ENCODE data around the gene PRSS1.

PRSS1 gene

DNA sequence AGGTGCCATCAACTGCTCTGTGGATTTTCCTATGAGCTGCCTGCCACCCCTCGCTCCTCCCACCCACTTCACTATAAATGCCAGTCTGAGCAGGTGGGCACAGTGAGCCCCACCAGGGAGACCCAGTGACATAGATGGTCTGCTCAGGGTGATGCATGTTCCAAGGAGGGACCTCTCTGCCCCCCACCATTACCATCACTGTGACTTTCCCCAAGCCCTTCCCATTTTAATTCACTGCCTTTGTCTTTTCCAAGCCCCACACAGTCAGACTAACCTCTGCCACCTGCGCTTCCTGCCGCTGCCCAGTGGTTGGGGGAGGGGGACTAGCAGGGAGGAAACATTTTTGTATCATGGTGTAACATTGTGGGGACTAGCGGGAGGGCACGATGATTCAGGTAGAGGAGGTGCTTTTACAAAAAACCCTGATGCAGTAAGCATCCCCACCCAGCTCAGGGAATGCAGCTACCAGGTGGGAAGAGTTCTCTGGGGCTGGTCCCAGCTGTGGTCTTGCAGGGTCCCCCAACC is 46.1 kb downstream of the PRSS1 start:
- DNase-seq = peak; percentile 80

DNA sequence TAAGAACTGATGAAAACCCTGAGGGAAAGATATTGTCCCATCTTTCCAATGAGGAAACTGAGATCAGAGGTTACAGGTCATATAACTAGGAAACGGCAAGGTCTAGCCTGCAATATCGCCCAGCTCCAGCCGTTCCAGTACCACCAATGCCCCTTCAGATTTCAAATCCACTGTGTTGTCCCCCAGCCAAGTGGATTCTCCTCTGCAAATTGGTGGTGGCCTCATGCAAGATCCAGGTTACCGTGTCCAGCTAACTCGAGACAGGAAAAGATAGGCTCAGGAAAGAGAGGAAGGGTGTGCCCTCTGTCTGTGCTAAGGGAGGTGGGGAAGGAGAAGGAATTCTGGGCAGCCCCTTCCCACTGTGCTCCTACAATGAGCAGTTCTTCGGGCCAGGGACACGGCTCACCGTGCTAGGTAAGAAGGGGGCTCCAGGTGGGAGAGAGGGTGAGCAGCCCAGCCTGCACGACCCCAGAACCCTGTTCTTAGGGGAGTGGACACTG is 46.8 kb downstream of the PRSS1 start:
- DNase-seq = no peak

DNA sequence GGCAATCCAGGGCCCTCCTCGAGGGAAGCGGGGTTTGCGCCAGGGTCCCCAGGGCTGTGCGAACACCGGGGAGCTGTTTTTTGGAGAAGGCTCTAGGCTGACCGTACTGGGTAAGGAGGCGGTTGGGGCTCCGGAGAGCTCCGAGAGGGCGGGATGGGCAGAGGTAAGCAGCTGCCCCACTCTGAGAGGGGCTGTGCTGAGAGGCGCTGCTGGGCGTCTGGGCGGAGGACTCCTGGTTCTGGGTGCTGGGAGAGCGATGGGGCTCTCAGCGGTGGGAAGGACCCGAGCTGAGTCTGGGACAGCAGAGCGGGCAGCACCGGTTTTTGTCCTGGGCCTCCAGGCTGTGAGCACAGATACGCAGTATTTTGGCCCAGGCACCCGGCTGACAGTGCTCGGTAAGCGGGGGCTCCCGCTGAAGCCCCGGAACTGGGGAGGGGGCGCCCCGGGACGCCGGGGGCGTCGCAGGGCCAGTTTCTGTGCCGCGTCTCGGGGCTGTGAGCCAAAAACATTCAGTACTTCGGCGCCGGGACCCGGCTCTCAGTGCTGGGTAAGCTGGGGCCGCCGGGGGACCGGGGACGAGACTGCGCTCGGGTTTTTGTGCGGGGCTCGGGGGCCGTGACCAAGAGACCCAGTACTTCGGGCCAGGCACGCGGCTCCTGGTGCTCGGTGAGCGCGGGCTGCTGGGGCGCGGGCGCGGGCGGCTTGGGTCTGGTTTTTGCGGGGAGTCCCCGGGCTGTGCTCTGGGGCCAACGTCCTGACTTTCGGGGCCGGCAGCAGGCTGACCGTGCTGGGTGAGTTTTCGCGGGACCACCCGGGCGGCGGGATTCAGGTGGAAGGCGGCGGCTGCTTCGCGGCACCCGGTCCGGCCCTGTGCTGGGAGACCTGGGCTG is 47.5 kb downstream of the PRSS1 start:
- DNase-seq = peak; percentile 53

DNA sequence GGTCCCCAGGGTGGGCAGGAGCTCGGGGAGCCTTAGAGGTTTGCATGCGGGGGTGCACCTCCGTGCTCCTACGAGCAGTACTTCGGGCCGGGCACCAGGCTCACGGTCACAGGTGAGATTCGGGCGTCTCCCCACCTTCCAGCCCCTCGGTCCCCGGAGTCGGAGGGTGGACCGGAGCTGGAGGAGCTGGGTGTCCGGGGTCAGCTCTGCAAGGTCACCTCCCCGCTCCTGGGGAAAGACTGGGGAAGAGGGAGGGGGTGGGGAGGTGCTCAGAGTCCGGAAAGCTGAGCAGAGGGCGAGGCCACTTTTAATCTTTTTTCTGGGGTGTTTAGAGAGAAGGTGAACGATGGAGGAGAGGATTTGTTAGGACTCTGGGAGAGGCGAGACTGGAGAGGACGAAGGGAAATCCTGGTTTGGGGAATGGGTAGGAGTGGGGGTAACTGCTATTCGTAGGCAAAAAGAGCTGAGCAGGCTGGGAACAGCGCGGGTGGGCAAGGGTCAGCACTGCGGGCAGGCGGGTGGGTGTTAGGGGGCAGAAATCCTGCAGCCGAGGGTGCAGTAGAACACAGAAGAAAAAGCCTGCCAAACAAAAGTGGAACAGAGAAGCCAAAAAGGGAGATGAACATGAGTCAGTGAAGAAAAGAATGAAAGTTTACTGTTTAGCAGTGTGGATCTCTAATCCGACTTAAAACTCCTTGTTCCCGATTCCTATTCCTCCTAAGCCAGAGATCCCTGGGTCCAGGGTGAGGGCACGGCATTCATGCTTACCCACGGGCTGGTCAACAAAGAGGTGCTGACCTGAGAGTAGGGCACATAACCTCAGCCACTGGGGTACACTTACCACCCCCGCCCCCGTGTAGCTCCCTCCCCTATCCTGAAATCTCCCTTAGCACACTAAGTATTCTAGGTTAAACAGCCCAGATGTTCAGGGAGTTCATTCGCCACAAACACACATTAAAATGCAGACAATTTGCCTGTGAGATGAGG is 48.4 kb downstream of the PRSS1 start:
- DNase-seq = peak; percentile 60

DNA sequence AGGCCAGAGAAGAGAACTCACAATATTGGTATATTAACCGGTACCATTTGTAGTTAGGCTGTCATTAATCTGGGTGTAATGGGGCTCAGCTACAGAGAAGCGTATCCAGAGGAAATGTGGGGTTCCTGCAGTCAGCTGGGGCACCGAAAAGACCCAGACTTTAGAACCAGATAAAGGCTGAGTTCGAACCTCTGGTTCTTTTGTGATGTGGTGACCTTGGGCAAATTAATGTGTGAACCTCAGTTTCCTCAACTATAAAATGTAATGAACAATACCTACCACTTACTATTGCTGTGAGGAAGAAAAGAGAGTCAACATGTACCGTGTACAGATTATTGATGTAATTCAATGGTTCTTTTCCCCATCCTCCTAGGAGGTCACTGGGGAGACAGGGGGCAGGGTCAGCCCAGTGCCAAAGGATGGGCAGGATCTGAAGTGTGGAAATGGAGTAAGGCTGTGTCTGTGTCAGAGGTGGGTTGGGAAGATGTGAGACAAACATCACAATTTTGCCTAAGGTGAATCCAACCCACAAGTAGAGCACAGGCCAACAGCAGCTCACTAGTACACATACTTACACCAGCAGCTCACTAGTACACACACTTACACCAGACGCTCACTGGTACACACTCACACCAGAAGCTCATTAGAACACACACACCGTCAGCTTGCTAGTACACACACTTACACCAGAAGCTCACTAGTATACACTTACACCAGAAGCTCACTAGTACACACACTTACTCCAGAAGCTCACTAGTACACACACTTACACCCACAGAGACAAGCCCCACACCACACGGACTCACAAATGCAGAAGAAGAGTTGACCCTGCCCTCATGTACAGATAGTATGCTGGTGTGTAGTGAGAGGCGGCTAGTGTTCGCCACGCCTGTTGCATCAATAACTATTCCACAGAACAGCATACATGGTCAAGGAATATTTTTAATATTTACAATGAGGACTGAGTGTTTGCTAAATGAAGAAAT is 49.5 kb downstream of the PRSS1 start:
- DNase-seq = no peak

DNA sequence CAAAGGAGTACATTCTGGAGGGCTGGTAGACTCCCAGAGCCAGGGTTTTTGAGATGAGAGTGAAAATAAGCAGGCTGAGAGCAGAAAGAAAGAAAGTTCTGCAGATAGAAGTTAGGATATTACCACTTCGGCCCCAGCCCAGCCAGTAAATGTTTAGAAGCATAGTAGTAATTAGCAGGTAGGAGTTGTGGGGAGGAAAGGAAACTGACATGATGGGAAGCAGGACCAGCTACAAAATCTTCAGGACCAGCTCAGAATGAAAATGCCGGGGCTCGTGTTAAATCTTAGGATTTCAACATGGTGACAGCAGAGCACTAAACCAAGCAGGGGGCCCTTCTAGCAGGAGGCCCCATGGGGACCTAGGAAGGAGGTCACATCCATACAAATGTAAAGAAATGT is 50.2 kb downstream of the PRSS1 start:
- DNase-seq = no peak

DNA sequence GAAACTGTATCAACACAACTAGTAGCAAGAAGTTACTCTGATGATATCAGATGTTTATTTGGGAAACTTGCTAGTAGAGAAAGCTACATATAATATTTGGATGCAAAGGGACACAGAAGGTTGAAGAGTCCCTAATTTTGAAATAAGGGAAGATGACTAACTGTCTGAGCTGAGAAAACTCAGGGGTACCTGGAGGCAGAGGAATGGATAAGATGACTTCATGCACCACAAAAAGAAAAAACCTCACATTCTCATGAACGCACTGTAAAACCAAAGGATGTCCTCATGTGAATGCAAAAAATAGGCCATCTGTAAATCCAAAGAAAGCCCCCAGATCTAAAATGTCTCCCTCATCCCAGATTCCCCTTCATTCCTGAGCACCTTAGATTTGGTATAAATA is 50.8 kb downstream of the PRSS1 start:
- no peak for DNase-seq

DNA sequence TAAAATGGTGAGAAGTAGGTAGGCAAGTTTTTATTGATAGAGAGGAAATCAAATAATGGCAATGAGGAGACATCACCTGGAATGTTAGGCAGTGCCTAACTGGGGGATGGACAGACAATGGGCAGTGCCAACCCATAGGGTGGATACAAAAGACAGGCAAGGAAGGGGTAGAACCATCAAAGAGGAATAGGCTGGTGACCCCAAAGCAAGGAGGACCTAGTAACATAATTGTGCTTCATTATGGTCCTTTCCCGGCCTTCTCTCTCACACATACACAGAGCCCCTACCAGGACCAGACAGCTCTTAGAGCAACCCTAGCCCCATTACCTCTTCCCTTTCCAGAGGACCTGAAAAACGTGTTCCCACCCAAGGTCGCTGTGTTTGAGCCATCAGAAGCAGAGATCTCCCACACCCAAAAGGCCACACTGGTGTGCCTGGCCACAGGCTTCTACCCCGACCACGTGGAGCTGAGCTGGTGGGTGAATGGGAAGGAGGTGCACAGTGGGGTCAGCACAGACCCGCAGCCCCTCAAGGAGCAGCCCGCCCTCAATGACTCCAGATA is 51.5 kb downstream of the PRSS1 start:
- no peak for DNase-seq

DNA sequence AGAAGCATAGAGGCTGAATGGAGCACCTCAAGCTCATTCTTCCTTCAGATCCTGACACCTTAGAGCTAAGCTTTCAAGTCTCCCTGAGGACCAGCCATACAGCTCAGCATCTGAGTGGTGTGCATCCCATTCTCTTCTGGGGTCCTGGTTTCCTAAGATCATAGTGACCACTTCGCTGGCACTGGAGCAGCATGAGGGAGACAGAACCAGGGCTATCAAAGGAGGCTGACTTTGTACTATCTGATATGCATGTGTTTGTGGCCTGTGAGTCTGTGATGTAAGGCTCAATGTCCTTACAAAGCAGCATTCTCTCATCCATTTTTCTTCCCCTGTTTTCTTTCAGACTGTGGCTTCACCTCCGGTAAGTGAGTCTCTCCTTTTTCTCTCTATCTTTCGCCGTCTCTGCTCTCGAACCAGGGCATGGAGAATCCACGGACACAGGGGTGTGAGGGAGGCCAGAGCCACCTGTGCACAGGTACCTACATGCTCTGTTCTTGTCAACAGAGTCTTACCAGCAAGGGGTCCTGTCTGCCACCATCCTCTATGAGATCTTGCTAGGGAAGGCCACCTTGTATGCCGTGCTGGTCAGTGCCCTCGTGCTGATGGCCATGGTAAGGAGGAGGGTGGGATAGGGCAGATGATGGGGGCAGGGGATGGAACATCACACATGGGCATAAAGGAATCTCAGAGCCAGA is 52.5 kb downstream of the PRSS1 start:
- DNase-seq = no peak

DNA sequence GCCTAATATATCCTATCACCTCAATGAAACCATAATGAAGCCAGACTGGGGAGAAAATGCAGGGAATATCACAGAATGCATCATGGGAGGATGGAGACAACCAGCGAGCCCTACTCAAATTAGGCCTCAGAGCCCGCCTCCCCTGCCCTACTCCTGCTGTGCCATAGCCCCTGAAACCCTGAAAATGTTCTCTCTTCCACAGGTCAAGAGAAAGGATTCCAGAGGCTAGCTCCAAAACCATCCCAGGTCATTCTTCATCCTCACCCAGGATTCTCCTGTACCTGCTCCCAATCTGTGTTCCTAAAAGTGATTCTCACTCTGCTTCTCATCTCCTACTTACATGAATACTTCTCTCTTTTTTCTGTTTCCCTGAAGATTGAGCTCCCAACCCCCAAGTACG is 53.0 kb downstream of the PRSS1 start:
- DNase-seq = no peak

Data from NK-92 treated with Interleukin-12 subunit alpha and Interleukin-12 subunit beta, amount 100 ng/mL, for 24 hours (cell line).